Nephron progenitor cell (in vitro differentiated cells): ENCODE measurements around the gene RIPOR3.
"Not testable (repeated sequence)": the region's sequence is repeated elsewhere in the genome, so short reads cannot be mapped to it uniquely, and the experiment has no call there.

Experiments
- DNase-seq: peaks from one replicate; pipeline ENCODE4 v3.0.0; 2021
- H3K27ac Mint-ChIP-seq: 2 replicates; pipeline ENCODE4 v1.8.0; 2021; ENCODE audit warnings: mild to moderate bottlenecking, moderate library complexity, mixed read lengths
- H3K27me3 Mint-ChIP-seq: 2 replicates; pipeline ENCODE4 v1.8.0; 2021; ENCODE audit warnings: mild to moderate bottlenecking, low read depth, mixed read lengths; ENCODE audit not compliant: poor library complexity
- H3K36me3 Mint-ChIP-seq: 2 replicates; pipeline ENCODE4 v1.8.0; 2021; ENCODE audit warnings: low read depth, mixed read lengths
- H3K4me1 Mint-ChIP-seq: 2 replicates; pipeline ENCODE4 v1.8.0; 2021; ENCODE audit warnings: mixed read lengths
- H3K4me3 Mint-ChIP-seq: 2 replicates; pipeline ENCODE4 v1.8.0; 2021; ENCODE audit warnings: mild to moderate bottlenecking, moderate library complexity, mixed read lengths
- H3K9me3 Mint-ChIP-seq: 2 replicates; pipeline ENCODE4 v1.8.0; 2021; ENCODE audit warnings: mild to moderate bottlenecking, moderate library complexity, mixed read lengths
- TF ChIP-seq, protein P1 (sequence below): fragments of 200-600 bp; sonication (generic); IDR thresholded peaks from 2 replicates; pipeline ENCODE4 v1.5.0; 2021; ENCODE audit warnings: antibody characterized with exemption

Gene RIPOR3

DNA sequence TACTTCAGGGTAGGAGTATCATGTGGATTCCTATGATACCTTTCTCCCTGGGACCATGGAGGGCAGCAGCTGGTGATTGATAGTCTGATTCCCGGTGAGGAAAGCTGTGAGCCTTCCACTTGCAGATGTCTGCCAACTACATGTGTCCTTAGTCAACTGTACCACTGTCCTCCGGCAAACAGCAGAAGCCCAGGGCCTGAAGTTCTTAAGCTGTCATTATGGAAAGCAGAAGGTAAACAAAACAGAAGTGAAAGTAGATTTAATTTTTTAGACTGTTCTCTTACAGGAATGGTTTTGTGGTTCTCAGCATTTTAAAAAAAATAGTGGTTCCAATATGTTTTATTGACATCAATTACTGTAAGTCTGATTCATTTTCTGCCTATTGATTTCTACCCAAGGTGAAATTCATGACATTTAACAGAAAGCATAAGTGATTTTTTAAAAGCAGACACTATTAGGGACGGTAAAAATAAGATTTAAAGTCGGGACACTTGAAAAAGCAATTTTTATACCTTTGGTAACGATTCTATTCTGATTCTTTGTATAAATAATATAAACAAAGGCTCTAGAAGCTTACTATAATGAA is 144.5 kb downstream of the RIPOR3 start:
- Mint-ChIP-seq H3K27me3 (peaks cover 3% of the 10 kb centered on the region), H3K27ac (peak overlapping the region; percentile 18), H3K36me3 (peaks cover 17% of the 10 kb centered on the region), H3K9me3 (no peaks in the 10 kb centered on the region), H3K4me3 (no peak overlapping the region), H3K4me1 (peaks cover 17% of the 10 kb centered on the region)
- DNase-seq: no peak
- TF ChIP-seq, protein P1, sequence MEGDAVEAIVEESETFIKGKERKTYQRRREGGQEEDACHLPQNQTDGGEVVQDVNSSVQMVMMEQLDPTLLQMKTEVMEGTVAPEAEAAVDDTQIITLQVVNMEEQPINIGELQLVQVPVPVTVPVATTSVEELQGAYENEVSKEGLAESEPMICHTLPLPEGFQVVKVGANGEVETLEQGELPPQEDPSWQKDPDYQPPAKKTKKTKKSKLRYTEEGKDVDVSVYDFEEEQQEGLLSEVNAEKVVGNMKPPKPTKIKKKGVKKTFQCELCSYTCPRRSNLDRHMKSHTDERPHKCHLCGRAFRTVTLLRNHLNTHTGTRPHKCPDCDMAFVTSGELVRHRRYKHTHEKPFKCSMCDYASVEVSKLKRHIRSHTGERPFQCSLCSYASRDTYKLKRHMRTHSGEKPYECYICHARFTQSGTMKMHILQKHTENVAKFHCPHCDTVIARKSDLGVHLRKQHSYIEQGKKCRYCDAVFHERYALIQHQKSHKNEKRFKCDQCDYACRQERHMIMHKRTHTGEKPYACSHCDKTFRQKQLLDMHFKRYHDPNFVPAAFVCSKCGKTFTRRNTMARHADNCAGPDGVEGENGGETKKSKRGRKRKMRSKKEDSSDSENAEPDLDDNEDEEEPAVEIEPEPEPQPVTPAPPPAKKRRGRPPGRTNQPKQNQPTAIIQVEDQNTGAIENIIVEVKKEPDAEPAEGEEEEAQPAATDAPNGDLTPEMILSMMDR: no peak

DNA sequence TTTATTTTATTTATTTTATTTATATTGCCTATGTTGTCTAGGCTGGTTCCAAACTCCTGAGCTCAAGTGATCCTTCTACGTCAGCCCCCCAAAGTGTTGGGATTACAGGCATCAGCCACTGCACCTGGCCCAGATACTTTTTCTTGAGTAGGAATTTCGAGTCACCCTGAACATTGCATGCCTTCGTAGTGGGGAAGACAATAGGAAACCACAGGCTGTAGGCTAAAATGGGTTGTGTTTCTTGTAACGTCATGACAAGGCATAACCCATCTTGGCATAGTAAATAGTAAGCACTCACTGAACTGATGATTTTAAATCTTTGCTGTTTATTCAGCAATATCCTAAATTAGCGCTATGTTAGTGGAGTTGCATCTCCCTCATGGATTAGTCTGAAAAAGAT is 146.2 kb downstream of the RIPOR3 start:
- DNase-seq: no peak
- Mint-ChIP-seq H3K9me3 (no peaks in the 10 kb centered on the region), H3K4me3 (no peak overlapping the region), H3K27me3 (peaks cover 3% of the 10 kb centered on the region), H3K4me1 (peaks cover 30% of the 10 kb centered on the region), H3K36me3 (peaks cover 33% of the 10 kb centered on the region), H3K27ac (no peak overlapping the region)
- TF ChIP-seq, protein P1: no peak

DNA sequence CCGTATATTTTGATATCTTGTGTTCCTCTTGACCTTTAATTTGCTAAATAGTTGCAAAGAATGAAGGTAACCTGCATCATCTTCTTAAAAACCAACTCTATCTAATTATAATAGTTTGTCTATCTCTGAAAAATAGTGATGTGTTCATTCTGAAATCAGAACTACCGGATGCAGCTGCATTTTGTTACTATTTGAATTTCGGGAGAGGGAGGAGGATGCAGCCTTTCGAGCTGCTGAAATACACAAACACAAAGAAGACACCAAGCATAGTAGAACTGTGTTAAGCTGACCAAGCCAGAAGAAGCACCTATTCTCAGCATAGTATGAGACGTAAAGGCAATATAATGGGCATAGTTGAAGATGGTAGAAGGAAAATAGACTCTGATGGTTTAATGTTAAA is 148.0 kb downstream of the RIPOR3 start:
- Mint-ChIP-seq H3K4me3 (no peak overlapping the region), H3K9me3 (peaks cover 4% of the 10 kb centered on the region), H3K27ac (peak overlapping the region; percentile 17), H3K36me3 (peaks cover 49% of the 10 kb centered on the region), H3K27me3 (peaks cover 3% of the 10 kb centered on the region), H3K4me1 (peaks cover 32% of the 10 kb centered on the region)
- DNase-seq: no peak
- TF ChIP-seq, protein P1: no peak

DNA sequence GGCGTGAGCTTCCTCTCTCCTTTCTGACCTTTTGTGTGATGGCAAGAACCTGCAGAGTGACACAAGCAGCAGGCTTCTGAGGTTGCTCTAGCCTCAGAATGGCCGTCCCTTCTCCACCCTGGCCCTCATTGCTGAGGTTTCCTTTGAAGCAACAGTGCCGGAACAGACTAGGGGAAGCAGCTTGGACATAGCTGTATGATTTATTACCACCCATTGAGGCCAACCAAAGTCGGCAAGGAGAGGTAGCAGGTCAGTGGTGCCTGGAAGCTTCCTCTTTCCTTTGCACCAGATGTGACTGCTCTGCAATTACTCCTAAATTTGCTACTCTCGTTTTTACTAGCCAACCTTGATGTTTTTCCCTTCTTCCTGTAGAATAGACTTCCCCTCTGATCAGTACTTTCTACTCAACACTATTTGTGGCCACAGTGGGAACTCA is 149.7 kb downstream of the RIPOR3 start:
- peaks cover 4% of the 10 kb centered on the region for H3K9me3 Mint-ChIP-seq
- peaks cover 3% of the 10 kb centered on the region for H3K27me3 Mint-ChIP-seq
- peaks cover 42% of the 10 kb centered on the region for H3K4me1 Mint-ChIP-seq
- H3K27ac Mint-ChIP-seq: peak overlapping the region; percentile 75
- DNase-seq: no peak
- no peak overlapping the region for H3K4me3 Mint-ChIP-seq
- peaks cover 57% of the 10 kb centered on the region for H3K36me3 Mint-ChIP-seq
- TF ChIP-seq, protein P1: no peak

DNA sequence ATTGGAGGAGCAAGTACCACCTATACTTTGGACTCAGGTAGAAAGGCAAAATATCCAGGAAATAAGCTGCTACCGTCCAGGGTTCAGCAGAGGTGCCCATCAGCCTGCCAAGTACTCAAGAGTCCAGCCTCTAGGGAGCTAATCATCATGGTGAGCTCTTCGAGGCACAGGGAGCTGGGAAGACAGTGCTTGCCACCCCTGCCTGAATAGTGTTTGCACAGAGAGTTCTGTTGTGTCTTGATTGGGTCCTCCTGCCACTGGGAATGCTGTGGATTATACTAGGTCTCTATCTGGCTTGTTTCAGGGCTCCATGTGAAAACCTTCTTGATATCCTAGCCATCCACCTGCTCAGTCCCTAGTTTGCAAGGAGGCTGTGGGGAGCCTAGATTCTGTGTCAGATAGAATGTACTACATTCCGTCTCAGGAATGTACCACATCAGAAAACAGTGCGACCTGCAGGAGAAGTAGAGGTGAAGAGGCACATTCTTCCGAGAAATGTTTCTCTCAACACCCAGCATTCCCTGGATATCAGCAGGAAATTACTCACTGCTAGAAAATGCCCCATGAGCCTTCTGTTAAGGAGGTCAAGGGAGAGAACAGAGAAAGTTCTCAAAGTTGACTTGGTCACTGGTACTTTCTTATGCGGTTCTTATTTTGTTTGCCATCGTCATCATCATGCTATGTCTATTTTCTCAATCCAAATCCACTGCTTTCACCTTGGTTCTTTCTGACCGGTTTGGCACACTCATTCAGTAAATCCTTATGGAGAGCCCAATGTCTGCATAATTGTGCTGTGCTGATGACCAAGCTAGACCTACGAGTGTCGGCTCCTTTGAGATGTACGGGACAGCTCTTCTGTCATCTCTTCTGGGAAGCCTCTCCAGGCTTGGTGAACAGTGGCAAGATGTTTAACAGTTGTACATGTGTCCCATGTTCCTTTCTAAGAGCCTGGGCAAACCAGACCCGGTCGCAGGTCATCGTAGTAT is 150.4 kb downstream of the RIPOR3 start:
- TF ChIP-seq, protein P1: no peak
- Mint-ChIP-seq H3K27ac (peak overlapping the region; percentile 75), H3K4me3 (no peak overlapping the region), H3K9me3 (peaks cover 4% of the 10 kb centered on the region), H3K36me3 (peaks cover 54% of the 10 kb centered on the region), H3K4me1 (peaks cover 42% of the 10 kb centered on the region), H3K27me3 (peaks cover 3% of the 10 kb centered on the region)
- no peak for DNase-seq

DNA sequence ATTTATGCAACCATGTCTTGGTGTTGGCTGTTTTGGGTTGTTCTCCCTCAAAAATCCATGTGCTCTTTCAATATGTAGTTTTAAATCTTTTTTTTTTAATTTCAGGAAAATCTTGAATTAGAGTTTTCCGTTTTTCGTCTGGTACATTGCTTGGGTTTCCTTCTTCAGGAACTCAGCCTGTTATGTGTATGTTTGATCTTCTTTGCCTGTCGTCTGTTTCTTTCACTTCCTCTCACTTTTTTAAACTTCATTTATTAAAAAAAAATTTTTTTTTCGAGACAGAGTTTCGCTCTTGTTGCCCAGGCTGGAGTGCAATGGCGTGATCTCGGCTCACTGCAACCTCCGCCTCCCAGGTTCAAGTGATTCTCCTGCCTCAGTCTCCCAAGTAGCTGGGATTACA is 151.5 kb downstream of the RIPOR3 start:
- DNase-seq, H3K27me3 Mint-ChIP-seq, H3K27ac Mint-ChIP-seq, H3K4me3 Mint-ChIP-seq, H3K9me3 Mint-ChIP-seq: not testable (repeated sequence)
- Mint-ChIP-seq H3K4me1 (peaks cover 45% of the 10 kb centered on the region), H3K36me3 (peaks cover 49% of the 10 kb centered on the region)
